ENCODE measurements around the gene TPK1. TPM values are rescaled to one million over a fixed set of nuclear protein-coding genes. Genes with fewer than 3 reads are reported as not detected.

The TPK1 gene
- total RNA-seq, 3 donors from 2014 or later (not counting 1 experiment from before 2014, with no cell fraction given): 20.9 to 28.6 (median 25.3) TPM

- H3K27ac ChIP-seq (ENCODE audit: low read length): no peak overlapping the region
- H3K4me3 ChIP-seq (ENCODE audit: low read length): no peak overlapping the region
- no peak overlapping the region for H3K27ac Mint-ChIP-seq
- no peak for TF ChIP-seq CTCF (IDR thresholded peaks at IDR 0.05)
- intact Hi-C loops (cut with micrococcal nuclease): no loop called here
- H3K4me3 Mint-ChIP-seq: no peak overlapping the region
- peaks cover 8% of the 10 kb centered on the region for H3K36me3 Mint-ChIP-seq
- peaks cover 12 to 14% of the 10 kb centered on the region in 2 donors for H3K4me1 Mint-ChIP-seq
- H3K36me3 ChIP-seq (ENCODE audit: control insufficient read depth, insufficient read depth, low read length): no peaks in the 10 kb centered on the region
- H3K9me3 Mint-ChIP-seq: no peaks in the 10 kb centered on the region
- DNase-seq: no peak
- no peak for ATAC-seq
- H3K27me3 ChIP-seq (ENCODE audit: control insufficient read depth, insufficient read depth, low read length): no peaks in the 10 kb centered on the region
- no peaks in the 10 kb centered on the region for H3K27me3 Mint-ChIP-seq (ENCODE audit: low read depth in 2 of 2)
- no peaks in the 10 kb centered on the region for H3K9me3 ChIP-seq (ENCODE audit: control insufficient read depth, insufficient read depth, low read length)
- H3K4me1 ChIP-seq (ENCODE audit: control insufficient read depth, insufficient read depth, low read length): no peaks in the 10 kb centered on the region
These were observed 304.7 kb downstream of the TPK1 start for GRCh38 chr7:144531181-144531580.

- Histone ChIP-seq H3K36me3 (ENCODE audit: control insufficient read depth, insufficient read depth, low read length) (no peaks in the 10 kb centered on the region), H3K9me3 (ENCODE audit: control insufficient read depth, insufficient read depth, low read length) (no peaks in the 10 kb centered on the region), H3K4me3 (ENCODE audit: low read length) (no peak overlapping the region), H3K27me3 (ENCODE audit: control insufficient read depth, insufficient read depth, low read length) (no peaks in the 10 kb centered on the region), H3K4me1 (ENCODE audit: control insufficient read depth, insufficient read depth, low read length) (no peaks in the 10 kb centered on the region), H3K27ac (ENCODE audit: low read length) (no peak overlapping the region)
- no peaks in the 10 kb centered on the region for H3K36me3 Mint-ChIP-seq
- WGBS (ENCODE audit: insufficient coverage): 10% methylated on average over 1 of the region's 3 CpGs
- no peak overlapping the region for H3K4me3 Mint-ChIP-seq
- no peaks in the 10 kb centered on the region for H3K9me3 Mint-ChIP-seq
- intact Hi-C loops (cut with micrococcal nuclease): no loop called here
- no peak for ATAC-seq
- TF ChIP-seq CTCF (IDR thresholded peaks at IDR 0.05): no peak
- DNase-seq: no peak
- H3K4me1 Mint-ChIP-seq: peaks cover 12 to 14% of the 10 kb centered on the region in 2 donors
- H3K27ac Mint-ChIP-seq: no peak overlapping the region
- no peaks in the 10 kb centered on the region for H3K27me3 Mint-ChIP-seq (ENCODE audit: low read depth in 2 of 2)
These were observed 306.5 kb downstream of the TPK1 start for GRCh38 chr7:144529269-144529926.

GRCh38 chr7:144528536-144529045 is 307.3 kb downstream of the TPK1 start:
- TF ChIP-seq CTCF (IDR thresholded peaks at IDR 0.05): no peak
- Histone ChIP-seq H3K4me1 (ENCODE audit: control insufficient read depth, insufficient read depth, low read length) (no peaks in the 10 kb centered on the region), H3K36me3 (ENCODE audit: control insufficient read depth, insufficient read depth, low read length) (no peaks in the 10 kb centered on the region), H3K27ac (ENCODE audit: low read length) (no peak overlapping the region), H3K27me3 (ENCODE audit: control insufficient read depth, insufficient read depth, low read length) (no peaks in the 10 kb centered on the region), H3K4me3 (ENCODE audit: low read length) (no peak overlapping the region), H3K9me3 (ENCODE audit: control insufficient read depth, insufficient read depth, low read length) (no peaks in the 10 kb centered on the region)
- intact Hi-C loops (cut with micrococcal nuclease): no loop called here
- Mint-ChIP-seq H3K9me3 (no peaks in the 10 kb centered on the region), H3K4me1 (peaks cover 12 to 14% of the 10 kb centered on the region in 2 donors), H3K36me3 (no peaks in the 10 kb centered on the region), H3K27me3 (ENCODE audit: low read depth in 2 of 2) (no peaks in the 10 kb centered on the region), H3K4me3 (no peak overlapping the region), H3K27ac (no peak overlapping the region)
- no peak for ATAC-seq
- DNase-seq: no peak
- WGBS (ENCODE audit: insufficient coverage): 100% methylated on average over 2 of the region's 4 CpGs

GRCh38 chr7:144527051-144527471 is 308.8 kb downstream of the TPK1 start:
- no peak overlapping the region for H3K4me3 Mint-ChIP-seq
- H3K36me3 Mint-ChIP-seq: no peaks in the 10 kb centered on the region
- H3K4me1 Mint-ChIP-seq: peaks cover 14% of the 10 kb centered on the region in 2 donors
- H3K27me3 ChIP-seq (ENCODE audit: control insufficient read depth, insufficient read depth, low read length): no peaks in the 10 kb centered on the region
- no peak overlapping the region for H3K27ac ChIP-seq (ENCODE audit: low read length)
- no peaks in the 10 kb centered on the region for H3K9me3 Mint-ChIP-seq
- WGBS (ENCODE audit: insufficient coverage): 95% methylated on average over 13 of the region's 13 CpGs
- no peaks in the 10 kb centered on the region for H3K4me1 ChIP-seq (ENCODE audit: control insufficient read depth, insufficient read depth, low read length)
- H3K4me3 ChIP-seq (ENCODE audit: low read length): no peak overlapping the region
- ATAC-seq (no peak), DNase-seq (no peak)
- no peaks in the 10 kb centered on the region for H3K9me3 ChIP-seq (ENCODE audit: control insufficient read depth, insufficient read depth, low read length)
- no peaks in the 10 kb centered on the region for H3K36me3 ChIP-seq (ENCODE audit: control insufficient read depth, insufficient read depth, low read length)
- intact Hi-C loops (cut with micrococcal nuclease): no loop called here
- TF ChIP-seq CTCF (IDR thresholded peaks at IDR 0.05): no peak
- H3K27me3 Mint-ChIP-seq (ENCODE audit: low read depth in 2 of 2): no peaks in the 10 kb centered on the region
- H3K27ac Mint-ChIP-seq: no peak overlapping the region
